Transverse colon (tissue), 4 donors: Measurements from ENCODE around the gene SLIT3. TPM values are rescaled to one million over a fixed set of nuclear protein-coding genes. Genes with fewer than 3 reads are reported as not detected.

Experiments
- DNase-seq: peaks from one replicate; pipeline ENCODE4 v3.0.0-alpha.2; 2019
- H3K27ac ChIP-seq, 4 donors: fragments of 200-600 bp; sonication (generic); 2 replicates each; pipeline ENCODE4 v1.5.1; 2016 to 2018; ENCODE audit warnings: inconsistent platforms in 4 of 4
- H3K27me3 ChIP-seq: fragments of 200-600 bp; sonication (generic); 2 replicates; pipeline ENCODE4 v1.5.1; 2017; ENCODE audit warnings: inconsistent platforms
- H3K36me3 ChIP-seq, 4 donors: fragments of 200-600 bp; sonication (generic); 2 replicates each; pipeline ENCODE4 v1.5.1; 2017 to 2019; ENCODE audit warnings: inconsistent platforms in 4 of 4
- H3K4me1 ChIP-seq, 4 donors: fragments of 200-600 bp; sonication (generic); 2 replicates each; pipeline ENCODE4 v1.5.1; 2017 to 2020; ENCODE audit warnings: inconsistent platforms in 4 of 4
- H3K4me3 ChIP-seq, 4 donors: fragments of 200-600 bp; sonication (generic); 1 replicate in 1 of 4; 2 replicates in 3 of 4; pipeline versions ENCODE4 v1.5.1 to v1.6.1; 2017 to 2019; ENCODE audit warnings: inconsistent platforms in 4 of 4
- H3K9me3 ChIP-seq, 2 donors: fragments of 200-600 bp; sonication (generic); 2 replicates each; pipeline ENCODE4 v1.5.1; 2017 to 2019; ENCODE audit warnings: inconsistent platforms in 2 of 2
- EP300 ChIP-seq: sonication (generic); formaldehyde crosslinking; IDR thresholded peaks from one replicate; pipeline ENCODE4 v1.6.1; 2017; ENCODE audit warnings: antibody characterized with exemption, low read depth
- POLR2A ChIP-seq: fragments of 450-650 bp; IDR thresholded peaks from one replicate; pipeline ENCODE4 v1.6.1; 2016; ENCODE audit warnings: antibody characterized with exemption, mild to moderate bottlenecking, moderate library complexity
- POLR2AphosphoS5 ChIP-seq, 3 donors: sonication (generic); formaldehyde crosslinking; IDR thresholded peaks; one replicate each; pipeline ENCODE4 v1.6.1; 2016; ENCODE audit warnings: antibody characterized with exemption in 3 of 3
- WGBS, 2 donors: methylation state at CpG; one replicate each; pipeline ENCODE4 v1.1.5; 2018; ENCODE audit warnings: low coverage in 1 of 2; 5-methylcytosine and 5-hydroxymethylcytosine counted together
- in situ Hi-C, 4 donors: fragments of 200-750 bp; cut with MboI; loops; one replicate each; pipeline versions ENCODE4 v1.15.0 to v1.15.1; 2017; ENCODE audit warnings: low sequenced_read_pairs in 3 of 4, low pct_ligation_motif_present in 1 of 4, low pct_unique_long_range_greater_than_20kb in 1 of 4
- intact Hi-C: fragments of 100-400 bp; cut with DNase I; formaldehyde crosslinking; loops from one replicate; pipeline ENCODE4 v1.15.1; 2023; ENCODE audit warnings: low total_unique reads
- total RNA-seq, 4 donors: library from RNA; depleted of rRNA; stranded (reverse); fragments of >200 nt; gene quantifications; one replicate each; pipeline ENCODE4 v1.1.0, GENCODE V29; 2016
- TF ChIP-seq, protein P1 (sequence below), 5 experiments: fragments of 200-600 bp in 3 of 5; fragments of 450-650 bp in 2 of 5; sonication (generic) in 3 of 5; IDR thresholded peaks; 1 replicate in 2 of 5; 2 replicates in 3 of 5; pipeline ENCODE4 v1.5.1; 2016 to 2017; ENCODE audit warnings: antibody characterized with exemption in 5 of 5, inconsistent platforms in 3 of 5, mild to moderate bottlenecking in 2 of 5, moderate library complexity in 1 of 5

Gene SLIT3
- total RNA-seq, 4 donors from 2014 or later, result 6.7 to 60.5 (median 9.6) TPM

DNA sequence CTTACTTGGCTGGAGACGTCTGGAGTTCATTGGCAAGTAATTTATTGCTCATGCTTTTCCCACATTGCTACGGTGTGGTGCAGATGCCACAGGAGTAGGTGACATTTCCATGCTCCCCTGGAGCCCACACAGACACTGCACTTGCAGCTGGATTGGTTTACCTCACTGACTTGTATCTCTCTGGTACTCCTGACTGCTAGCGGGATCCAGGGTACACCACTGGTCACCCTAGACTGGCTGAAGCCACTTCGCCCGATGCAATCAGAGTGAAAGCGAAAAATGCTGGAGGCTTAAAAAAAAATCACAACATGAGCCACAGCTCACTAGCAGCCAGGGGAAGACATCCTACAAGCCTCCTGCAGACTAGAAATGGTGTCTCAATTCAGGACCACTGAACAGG, 32.6 kb upstream of the SLIT3 start:
- H3K27me3 ChIP-seq, result no peaks in the 10 kb centered on the region
- no peaks in the 10 kb centered on the region for H3K4me1 ChIP-seq
- no peak for TF ChIP-seq POLR2AphosphoS5 (IDR thresholded peaks at IDR 0.05)
- no peak for TF ChIP-seq EP300
- DNase-seq, result no peak
- H3K4me3 ChIP-seq, result no peak overlapping the region
- WGBS, 2 donors, result 70 to 94% methylated on average over 3 to 6 of the region's 6 CpGs
- no peak overlapping the region for H3K27ac ChIP-seq
- H3K36me3 ChIP-seq, result no peaks in the 10 kb centered on the region
- intact Hi-C loops, result no loop called here
- in situ Hi-C loops, result no loop called here
- H3K9me3 ChIP-seq, result no peaks in the 10 kb centered on the region

DNA sequence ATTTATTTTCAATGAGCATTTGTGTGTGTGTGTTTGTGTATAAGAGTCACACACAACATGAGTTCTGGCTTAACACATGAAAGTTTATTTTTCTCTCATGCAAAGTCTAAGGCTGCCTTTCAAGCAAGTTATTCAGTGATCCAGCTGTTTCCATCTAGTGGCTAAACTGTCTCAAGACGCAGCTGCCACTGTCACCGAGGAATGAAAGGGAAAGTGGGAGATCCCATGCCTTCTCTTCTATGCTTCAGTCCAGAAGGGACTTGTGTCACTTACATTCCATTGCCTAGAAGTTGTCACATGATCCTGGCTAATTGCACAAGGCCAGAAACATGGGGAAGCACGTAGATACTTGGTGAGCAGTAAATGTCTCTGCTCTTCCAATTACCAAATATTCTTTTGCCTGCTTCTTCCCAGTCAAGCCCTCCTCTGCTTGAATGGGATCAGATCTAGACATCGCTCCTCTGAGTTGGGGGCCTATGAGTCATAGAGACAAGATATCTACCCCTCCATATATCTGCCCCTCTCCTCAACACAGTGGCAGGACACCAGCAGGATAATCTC, 30.4 kb upstream of the SLIT3 start:
- in situ Hi-C loops, result no loop called here

DNA sequence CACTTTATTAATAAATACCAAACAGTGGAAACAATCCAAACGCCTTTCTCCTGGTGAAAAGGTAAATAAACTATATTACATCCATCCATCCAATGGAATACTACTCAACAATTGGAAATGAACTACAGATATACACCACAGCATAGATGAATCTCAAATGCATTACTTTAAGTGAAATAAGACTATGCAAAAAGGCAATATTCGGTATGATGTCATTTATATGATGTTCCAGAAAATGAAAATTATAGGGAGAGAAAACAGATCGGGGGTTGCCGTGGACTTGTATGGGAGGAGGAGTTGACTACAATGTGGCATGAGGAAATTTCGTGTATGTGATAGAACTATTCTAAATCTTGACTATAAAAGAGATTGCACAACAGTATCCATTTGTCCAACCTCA, 27.5 kb upstream of the SLIT3 start:
- intact Hi-C loops, result no loop called here
- no peaks in the 10 kb centered on the region for H3K36me3 ChIP-seq
- H3K27me3 ChIP-seq, result no peaks in the 10 kb centered on the region
- H3K27ac ChIP-seq, result no peak overlapping the region
- no peaks in the 10 kb centered on the region for H3K9me3 ChIP-seq
- TF ChIP-seq, protein P1, sequence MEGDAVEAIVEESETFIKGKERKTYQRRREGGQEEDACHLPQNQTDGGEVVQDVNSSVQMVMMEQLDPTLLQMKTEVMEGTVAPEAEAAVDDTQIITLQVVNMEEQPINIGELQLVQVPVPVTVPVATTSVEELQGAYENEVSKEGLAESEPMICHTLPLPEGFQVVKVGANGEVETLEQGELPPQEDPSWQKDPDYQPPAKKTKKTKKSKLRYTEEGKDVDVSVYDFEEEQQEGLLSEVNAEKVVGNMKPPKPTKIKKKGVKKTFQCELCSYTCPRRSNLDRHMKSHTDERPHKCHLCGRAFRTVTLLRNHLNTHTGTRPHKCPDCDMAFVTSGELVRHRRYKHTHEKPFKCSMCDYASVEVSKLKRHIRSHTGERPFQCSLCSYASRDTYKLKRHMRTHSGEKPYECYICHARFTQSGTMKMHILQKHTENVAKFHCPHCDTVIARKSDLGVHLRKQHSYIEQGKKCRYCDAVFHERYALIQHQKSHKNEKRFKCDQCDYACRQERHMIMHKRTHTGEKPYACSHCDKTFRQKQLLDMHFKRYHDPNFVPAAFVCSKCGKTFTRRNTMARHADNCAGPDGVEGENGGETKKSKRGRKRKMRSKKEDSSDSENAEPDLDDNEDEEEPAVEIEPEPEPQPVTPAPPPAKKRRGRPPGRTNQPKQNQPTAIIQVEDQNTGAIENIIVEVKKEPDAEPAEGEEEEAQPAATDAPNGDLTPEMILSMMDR (IDR thresholded peaks at IDR 0.05), result no peak
- TF ChIP-seq EP300 (no peak), POLR2AphosphoS5 (IDR thresholded peaks at IDR 0.05) (no peak), POLR2A (no peak)
- H3K4me1 ChIP-seq, result no peaks in the 10 kb centered on the region
- no peak overlapping the region for H3K4me3 ChIP-seq
- no peak for DNase-seq
- WGBS, 2 donors, result 67 to 70% methylated on average over 5 of the region's 5 CpGs
- in situ Hi-C loops, result no loop called here

More for the DNA sequence above, 30.4 kb upstream of the SLIT3 start:
- H3K27ac ChIP-seq, result no peak overlapping the region
- intact Hi-C loops, result no loop called here
- no peaks in the 10 kb centered on the region for H3K36me3 ChIP-seq
- H3K4me1 ChIP-seq, result no peaks in the 10 kb centered on the region
- no peak overlapping the region for H3K4me3 ChIP-seq
- WGBS, 2 donors, result 55 to 59% methylated on average over 4 of the region's 4 CpGs
- H3K27me3 ChIP-seq, result no peaks in the 10 kb centered on the region
- H3K9me3 ChIP-seq, result no peaks in the 10 kb centered on the region
- TF ChIP-seq, protein P1 (IDR thresholded peaks at IDR 0.05), result no peak
- TF ChIP-seq POLR2A (no peak), POLR2AphosphoS5 (IDR thresholded peaks at IDR 0.05) (no peak), EP300 (no peak)
- DNase-seq, result no peak

DNA sequence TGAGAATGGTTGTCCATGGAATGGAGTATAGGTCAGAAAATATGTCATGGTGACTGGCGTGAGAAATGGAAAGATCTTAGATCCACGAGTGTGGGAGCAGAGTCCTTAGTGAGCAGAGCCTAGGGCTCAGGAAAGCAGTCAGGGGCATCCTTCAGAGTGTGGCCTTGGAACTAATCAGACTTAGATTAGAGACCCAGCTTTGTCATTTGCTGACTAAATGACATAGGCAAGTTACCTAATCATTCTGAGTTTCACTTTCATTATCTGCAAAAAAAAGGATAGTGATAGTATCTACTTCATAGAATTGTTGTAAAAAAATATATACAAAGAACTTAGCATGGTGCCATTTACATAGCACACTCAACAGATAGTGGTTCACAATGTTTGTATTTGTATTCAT, 24.3 kb upstream of the SLIT3 start:
- H3K9me3 ChIP-seq, result no peaks in the 10 kb centered on the region
- intact Hi-C loops, result no loop called here
- no peaks in the 10 kb centered on the region for H3K36me3 ChIP-seq
- H3K4me3 ChIP-seq, result no peak overlapping the region
- 55 to 71% methylated on average over 2 of the region's 2 CpGs for WGBS, 2 donors
- no peak overlapping the region for H3K27ac ChIP-seq
- no peak for DNase-seq
- no peaks in the 10 kb centered on the region for H3K4me1 ChIP-seq
- TF ChIP-seq, protein P1 (IDR thresholded peaks at IDR 0.05), result no peak
- TF ChIP-seq POLR2AphosphoS5 (IDR thresholded peaks at IDR 0.05), result no peak
- no peak for TF ChIP-seq EP300
- TF ChIP-seq POLR2A, result no peak
- H3K27me3 ChIP-seq, result no peaks in the 10 kb centered on the region
- in situ Hi-C loops, result no loop called here

DNA sequence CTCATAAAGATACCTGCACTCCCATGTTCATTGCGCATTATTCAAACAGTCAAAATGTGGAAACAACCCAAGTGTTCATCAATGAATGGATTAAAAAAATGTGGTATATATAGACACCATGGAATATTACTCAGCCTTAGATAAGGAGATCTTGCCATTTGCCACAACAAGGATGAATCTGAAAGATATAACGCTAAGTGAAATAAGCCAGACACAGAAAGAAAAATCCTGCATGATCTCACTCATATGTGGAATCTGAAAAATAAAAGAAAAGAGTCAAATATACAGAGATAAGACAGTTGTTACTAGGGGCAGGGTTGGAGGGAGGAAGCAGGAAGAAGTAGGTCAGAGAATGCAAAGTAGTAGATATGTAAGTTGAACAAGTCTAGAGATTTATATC, 17.6 kb upstream of the SLIT3 start:
- WGBS, 2 donors, result 80 to 84% methylated on average over 2 of the region's 2 CpGs

More for the DNA sequence above, 17.6 kb upstream of the SLIT3 start:
- Histone ChIP-seq H3K4me1 (no peaks in the 10 kb centered on the region), H3K36me3 (no peaks in the 10 kb centered on the region), H3K9me3 (no peaks in the 10 kb centered on the region), H3K27me3 (no peaks in the 10 kb centered on the region), H3K4me3 (no peak overlapping the region), H3K27ac (no peak overlapping the region)
- in situ Hi-C loops (loop anchor here in 1 of 4 donors (25.0 kb wide), 1 partner anchor 331 kb away; no protein-coding TSS in a partner anchor), intact Hi-C loops (no loop called here)
- TF ChIP-seq POLR2AphosphoS5 (IDR thresholded peaks at IDR 0.05), result no peak
- TF ChIP-seq POLR2A, result no peak
- no peak for TF ChIP-seq EP300
- TF ChIP-seq, protein P1 (IDR thresholded peaks at IDR 0.05), result no peak
- no peak for DNase-seq
